HG03159 (cell line): ENCODE measurements around the gene PXDC1.
"Not testable (repeated sequence)": the region's sequence is repeated elsewhere in the genome, so short reads cannot be mapped to it uniquely, and the experiment has no call there.

Source experiments
- ATAC-seq: cut with Tn5 transposase; IDR thresholded peaks from one replicate; pipeline ENCODE4 v1.9.1; 2021; ENCODE audit warnings: mild to moderate bottlenecking, moderate library complexity; ENCODE audit not compliant: unreplicated experiment

Gene PXDC1

DNA sequence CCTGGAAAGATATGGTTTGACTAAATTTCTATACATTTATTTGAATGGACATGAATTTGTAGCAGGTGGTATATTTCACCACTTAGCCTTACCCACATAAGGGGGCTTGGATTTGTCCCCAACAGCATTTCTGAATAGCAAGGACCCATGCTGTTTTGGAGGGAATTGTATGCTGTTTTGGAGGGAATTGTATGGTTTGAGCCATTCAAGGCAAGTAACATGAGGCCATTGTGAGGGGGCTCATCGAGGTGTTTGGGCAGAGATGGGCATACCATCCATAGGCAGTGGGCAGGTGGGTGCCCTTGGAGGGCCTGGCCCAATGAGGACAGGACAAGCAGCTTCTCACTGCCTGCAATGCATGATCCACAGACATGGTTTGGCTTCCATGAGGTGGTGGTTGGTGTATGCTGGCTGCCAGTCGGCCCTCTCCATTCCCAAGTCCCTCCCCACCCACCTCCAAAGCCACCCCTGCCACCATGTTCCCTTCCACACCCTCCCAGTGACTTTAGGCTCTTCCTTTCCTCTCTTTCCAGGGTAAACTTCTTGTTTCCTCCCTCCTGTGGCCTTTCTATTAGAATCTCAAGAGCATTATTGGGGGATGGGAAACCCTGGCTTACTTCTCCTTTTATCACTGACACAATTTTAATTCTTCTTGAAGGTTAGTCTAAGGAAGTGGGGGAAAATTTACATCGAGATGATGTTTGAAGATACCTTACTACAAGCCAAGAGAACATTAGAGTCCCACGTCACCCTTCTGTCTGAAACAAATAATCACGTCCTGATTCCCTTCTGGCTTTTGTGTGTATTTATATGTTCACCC, 13.2 kb upstream of the PXDC1 start:
- no peak for ATAC-seq

DNA sequence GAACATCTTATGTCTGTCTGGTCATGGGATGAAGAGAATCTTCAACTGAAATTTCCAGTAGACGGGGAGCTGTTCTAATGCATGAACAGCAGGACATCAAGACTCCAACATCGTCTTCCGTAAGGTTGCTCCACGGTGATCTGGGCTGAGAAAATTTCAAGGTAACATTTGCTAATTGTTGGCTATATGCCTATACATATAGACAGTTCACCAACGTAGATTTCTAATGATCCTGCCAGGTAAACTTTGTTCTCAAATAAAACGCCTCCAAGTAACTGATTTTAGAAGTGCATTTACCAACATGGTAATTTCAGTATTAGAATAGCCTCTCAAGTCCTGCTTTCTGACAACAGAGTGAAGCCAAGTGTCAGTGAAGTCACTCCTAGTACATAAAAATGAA, 11.3 kb upstream of the PXDC1 start:
- no peak for ATAC-seq

DNA sequence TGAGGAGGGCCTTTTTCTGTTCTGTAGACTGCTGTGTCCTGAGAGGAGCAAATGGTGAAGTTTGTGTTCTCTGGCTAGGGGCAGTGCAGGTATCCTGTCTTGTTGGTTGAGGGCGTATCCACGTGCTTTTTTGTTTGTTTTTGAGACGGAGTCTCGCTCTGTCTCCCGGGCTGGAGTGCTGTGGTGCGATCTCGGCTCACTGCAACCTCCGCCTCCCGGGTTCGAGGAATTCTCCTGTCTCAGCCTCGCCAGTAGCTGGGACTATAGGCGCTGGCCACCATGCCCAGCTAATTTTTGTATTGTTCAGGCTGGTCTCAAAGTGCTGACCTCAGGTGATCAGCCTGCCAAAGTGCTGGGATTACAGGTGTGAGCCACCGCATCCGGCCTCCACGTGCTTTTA, 10.8 kb upstream of the PXDC1 start:
- ATAC-seq, result no peak

DNA sequence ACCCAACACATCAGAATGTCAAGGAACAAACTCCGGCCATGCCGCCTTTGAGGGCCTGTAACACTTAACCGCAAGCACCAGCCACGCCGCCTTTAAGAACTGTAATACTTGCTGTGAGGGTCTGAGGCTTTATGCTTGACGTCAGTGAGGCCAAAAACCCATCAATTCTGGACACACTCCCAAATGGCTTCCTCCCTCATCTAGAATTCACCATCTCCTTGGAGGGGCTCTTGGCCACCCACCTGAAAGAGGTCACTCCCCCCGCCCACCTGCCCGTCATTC, 10.4 kb upstream of the PXDC1 start:
- ATAC-seq, result no peak

DNA sequence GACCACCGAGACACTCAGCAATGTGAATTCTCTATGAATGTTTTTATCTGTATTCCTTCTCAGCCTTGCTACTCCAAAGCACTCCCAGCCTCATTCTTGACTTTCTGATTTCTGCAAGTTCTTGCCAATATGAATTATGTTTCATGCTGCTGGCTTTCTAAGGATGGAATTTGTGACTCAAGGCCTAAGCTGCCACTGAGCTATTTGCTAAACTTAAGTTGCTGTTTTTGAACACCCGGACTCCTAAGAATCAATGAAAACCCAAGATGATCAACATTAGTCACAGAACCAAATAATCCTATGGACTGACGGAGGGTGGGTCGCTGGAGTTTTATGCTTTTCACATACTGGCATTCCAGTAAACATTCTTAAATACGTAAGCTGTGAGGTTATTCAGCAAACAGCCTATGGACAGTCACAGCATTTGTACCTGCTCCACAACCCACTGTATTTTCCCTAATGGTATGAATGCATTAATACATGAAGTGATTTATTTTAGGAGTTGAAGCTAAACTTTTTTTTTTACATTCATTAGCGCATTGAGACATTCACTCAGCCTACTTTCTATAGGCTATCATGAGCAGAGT, 8.2 kb upstream of the PXDC1 start:
- ATAC-seq, result no peak

DNA sequence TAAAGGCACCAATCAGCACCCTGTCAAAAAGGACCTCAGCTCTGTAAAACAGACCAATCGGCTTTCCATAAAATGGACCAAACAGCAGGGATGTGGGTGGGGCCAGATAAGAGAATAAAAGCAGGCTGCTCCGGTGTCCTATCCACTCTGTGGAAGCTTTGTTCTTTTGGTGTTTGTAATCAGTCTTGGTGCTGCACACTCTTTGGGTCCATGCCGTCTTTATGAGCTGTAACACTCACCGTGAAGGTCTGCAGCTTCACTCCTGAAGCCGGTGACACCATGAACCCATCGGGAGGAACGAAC, 7.3 kb upstream of the PXDC1 start:
- no peak for ATAC-seq

DNA sequence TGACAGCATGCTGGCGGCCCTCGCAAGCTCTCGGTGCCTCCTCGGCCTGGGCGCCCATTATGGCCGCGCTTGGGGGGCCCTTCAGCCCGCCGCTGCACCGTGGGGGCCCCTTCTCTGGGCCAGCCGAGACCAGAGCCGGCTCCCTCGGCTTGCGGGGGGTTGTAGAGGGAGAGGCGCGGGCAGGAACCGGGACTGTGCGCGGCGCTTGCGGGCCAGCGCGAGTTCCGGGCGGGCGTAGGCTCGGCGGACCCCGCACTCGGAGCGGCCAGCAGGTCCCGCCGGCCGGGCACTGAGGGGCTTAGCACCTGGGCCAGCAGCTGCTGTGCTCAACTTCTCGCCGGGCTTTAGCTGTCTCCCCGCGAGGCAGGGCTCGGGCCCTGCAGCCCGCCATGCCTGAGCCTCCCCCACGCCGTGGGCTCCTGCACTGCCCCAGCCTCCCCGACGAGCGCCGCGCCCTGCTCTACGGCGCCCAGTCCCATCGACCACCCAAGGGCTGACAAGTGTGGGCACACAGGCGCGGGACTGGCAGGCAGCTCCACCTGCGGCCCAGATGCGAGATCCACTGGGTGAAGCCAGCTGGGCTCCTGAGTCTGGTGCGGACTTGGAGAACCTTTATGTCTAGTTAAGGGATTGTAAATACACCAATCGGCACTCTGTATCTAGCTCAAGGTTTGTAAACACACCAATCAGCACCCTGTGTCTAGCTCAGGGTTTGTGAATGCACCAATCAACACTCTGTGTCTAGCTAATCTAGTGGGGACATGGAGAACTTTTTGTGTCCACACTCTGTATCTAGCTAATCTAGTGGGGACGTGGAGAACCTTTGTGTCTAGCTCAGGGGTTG, 6.7 kb upstream of the PXDC1 start:
- not testable (repeated sequence) for ATAC-seq

DNA sequence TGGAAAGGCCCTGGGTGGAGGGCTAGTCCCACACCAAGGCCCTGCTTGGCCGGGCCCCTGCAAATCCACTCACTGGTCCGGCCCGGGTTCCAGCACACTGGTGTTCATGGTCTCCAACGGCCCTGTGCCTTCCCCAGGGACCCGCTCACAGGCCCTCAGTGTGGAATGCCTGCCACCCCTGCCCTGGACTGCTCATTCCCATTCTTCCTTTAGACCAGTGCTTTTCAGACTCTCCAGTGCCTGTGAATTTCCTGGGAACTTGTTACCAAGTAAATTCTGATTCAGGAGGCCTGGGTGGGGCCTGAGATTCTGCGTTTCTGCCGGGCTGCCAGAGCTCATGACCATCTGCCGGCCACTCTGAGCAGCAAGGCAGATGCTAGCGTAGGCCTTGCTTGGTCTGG, 5.7 kb upstream of the PXDC1 start:
- ATAC-seq, result no peak

DNA sequence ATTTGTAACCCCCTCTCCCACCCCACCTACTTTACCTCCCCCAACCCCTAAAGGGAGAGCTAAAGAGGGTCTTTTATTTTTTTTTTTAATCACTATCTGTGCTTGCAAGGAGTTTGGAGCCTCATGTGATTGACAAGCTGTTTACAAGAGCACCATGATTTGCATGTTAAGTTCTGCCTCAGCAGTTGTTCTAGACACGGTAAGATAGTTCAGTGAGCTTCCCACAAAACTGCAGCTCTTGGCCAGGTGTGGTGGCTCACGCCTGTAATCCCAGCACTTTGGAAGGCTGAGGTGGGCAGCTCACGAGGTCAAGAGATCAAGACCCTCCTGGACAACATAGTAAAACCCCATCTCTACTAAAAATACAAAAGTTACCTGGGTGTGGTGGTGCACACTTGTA, 5.0 kb upstream of the PXDC1 start:
- no peak for ATAC-seq

DNA sequence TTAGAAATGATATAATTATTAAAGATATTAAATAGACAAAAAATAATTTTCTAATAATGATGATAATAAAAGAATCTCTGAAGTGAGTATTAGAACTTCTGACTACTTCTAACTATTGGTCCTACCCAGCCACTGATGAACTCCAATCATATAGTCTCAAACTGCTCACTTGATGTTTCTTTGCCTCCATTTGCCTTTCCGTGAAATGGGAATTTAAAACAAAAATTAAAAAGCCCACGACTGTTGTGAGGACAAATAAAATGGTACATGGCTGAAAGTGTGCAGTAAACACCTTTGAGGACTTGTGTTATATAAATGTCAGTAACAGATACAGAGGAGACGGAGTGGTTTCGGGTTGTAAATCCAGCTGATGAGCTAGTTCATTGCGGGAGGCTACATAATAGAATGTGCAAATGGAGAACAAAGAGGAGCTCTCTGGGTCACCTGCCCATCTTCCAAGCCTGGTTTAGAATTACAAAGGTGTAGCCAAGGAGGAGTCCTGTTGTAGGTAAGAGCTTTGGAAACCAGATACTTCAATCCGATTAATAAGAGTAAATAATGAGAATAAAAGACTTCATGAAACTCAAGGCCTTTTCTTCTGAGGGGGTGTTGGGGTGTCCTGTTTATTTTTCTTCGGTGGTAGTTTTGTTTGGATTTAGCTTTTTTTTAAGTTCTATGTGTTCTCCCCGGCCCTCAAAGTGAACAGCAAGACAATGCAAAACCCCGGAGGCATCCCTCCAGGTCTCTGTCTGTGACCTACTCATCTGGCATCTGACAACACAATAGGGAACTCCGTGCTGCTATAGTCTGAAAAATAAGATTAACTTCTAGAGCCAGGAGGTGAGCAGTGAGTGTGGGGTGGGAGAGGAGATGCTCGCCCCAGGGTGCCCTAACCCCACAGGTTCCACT, 4.4 kb upstream of the PXDC1 start:
- no peak for ATAC-seq

DNA sequence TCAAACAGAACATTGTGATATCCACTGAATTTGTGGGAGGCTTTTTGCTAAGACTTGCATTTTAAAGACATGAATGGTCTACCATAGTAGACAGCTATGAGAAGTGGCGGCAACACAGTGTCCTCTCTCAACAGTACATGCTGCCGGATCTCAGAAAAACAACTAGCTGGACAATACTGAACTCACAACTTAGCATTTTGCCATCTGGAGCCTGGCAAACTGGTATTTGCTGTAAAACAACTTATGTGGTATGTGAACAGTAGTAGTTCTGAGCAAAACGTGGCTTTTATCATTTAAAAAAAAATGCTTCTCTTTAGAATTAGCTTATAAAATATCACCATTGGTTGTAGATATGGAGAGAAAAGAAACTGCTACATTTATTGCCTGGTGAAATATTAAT, 3.3 kb upstream of the PXDC1 start:
- no peak for ATAC-seq

DNA sequence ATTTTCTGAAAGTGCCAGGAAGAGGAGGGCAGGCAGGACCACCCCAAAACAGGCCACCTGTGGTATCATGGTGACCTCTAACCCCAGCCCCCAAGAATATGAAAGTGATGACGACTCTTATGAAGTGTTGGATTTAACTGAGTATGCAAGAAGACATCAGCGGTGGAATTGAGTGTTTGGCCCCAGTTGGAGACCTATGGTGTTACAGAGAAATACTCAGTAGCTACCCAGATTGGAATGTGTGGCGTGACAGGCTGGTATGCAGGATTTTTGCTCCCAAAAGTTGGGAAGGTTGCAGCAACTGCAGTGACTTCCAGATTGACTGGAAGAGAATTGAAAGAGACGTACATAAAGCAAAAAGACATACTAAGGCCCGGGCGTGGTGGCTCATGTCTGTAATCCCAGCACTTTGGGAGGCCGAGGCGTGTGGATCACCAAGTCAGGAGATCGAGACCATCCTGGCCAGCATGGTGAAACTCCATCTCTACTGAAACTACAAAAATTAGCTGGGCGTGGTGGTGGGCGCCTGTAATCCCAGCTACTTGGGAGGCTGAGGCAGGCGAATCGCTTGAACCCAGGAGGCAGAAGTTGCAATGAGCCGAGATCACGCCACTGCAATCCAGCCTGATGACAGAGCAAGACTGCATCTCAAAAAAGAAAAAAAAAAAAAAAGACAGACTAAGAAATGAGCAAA, 2.7 kb upstream of the PXDC1 start:
- ATAC-seq, result not testable (repeated sequence)

DNA sequence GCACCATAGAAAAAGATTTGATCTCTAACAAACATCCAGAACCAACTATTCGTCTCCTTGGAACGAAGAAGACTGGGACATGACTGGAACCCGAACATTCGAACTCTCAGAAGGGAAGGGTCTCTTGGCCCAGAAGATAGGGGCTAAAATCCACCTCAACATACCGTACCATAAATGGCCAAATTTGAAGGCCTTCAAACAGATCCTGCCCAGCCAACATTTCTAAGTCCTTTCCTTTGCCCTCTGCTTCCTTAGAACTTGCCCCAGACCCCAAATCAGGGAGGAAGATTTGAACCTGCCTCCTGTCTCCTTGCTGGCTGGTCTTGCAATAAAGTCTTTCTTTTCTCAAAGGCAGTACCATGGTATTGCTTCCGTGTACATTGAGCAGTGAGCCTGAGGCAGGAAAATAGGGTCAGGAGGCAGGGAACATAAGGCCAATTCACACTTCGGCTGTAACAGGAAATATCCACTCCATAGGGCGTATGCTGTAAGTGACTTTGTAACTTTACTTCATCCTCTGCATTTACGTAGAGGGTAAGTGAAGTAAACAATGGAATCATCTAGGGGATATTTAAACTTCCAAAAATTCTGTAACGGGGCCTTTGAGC, 1.8 kb upstream of the PXDC1 start:
- ATAC-seq, result no peak

DNA sequence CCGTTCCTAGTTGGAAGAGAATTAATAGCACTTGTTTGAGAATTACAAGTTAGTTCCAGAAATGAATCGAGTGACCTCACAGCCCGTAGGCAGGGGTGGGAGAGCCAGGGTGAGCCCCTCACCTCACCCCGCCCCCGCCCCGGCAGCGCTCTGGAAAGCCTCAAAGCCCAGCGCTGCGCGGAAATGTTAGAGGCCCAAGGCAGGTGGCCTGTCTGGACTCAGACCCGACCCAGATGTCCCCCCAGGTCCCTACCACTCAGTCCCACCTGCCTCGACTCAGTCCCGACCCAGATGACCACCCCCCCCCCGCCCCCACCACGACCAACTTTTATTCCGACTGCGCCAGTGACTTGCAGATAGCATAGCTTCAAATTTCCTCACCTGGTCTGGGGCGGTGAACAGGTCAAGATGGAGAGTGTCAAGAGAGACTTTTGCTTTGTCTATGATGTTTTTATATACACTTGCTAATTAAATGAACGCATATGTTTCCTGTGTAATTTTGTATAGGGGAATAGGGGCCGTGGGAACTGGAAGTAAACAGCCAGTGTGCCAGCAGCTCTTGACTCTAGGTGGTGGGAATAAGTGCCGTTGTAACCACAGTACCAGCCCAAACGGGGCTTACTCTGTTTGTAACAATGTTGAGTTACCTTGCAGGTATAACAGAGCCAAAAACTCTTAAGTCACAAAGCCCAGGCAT, 1.2 kb upstream of the PXDC1 start:
- ATAC-seq, result no peak

DNA sequence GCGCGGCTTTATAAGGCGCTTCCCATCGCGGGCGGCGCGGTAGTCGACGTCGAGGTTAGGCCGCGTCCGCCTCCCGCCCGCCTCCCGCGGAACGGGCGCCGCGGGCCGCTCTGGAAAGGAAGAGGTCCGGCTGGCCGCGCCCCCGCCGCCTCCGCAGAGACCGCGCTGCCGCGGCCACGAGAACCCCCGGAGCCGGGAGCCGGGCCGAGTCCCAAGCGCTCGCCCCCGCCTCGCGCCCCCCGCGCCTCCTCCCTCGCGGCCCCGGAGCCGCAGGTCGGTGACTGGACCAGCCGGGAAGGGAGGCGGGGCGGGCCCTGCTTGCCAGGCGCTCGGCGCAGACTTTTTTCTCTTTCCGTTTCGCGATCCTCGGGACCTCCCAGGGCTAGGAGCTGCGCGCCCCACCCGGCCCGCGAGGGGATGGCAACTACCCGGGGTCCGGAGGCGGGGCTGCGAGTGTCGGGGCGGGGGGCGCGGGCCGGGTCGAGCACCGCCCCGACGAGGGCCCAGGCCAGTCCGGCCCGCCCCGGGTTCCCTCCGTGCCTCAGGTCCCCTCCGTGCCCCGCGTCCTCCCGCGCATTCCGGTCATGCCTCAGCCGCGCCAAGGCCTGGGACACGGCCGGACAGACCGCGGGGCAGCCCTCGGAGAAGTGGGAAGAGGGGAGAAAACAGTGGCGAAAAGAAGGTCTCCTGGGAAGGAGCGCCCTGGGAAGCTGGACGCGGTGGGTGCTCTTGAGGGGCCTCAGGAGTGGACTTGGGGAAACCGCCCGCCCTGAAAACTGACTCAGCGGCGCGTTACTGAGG, 417 bp upstream of the PXDC1 start:
- peak; percentile 57 for ATAC-seq

DNA sequence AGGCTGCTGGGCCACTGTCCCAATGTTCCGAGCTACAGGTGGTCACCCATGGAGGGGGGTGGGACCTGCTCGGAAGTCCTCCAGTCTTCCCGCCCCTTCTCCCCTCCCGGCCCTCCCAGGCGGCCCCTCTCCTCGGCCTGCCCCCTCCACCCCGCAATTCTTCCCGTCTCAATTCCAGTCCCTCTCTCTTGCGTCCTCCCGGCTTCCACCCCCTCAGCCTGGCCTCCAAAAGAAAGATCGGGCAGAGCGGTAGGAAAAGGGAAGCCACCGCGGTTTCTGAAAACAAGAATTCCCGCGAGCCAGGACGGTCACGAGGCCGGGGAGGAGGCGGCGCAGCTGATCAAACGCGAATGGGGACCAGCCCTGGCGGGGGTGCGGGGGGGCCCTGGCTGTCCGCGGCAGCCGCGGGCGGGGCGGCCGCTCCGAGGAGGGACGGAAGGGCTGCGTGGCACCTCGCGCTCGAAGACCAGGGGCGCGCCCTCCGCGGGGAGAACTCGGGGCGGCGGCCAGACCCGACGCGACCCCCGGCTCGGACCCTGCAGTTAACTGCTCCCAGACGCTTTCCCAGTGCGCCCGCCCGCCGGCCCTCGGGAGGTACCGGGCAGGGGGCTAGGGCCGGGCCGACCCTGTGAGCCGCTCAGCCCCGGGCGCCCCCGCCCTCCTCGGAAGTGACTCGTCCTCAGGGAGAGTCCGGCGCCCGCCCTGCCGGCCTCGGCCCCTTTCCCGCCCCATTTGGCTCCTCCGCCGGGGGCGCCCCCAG, 1.0 kb downstream of the PXDC1 start:
- peak; percentile 4 for ATAC-seq

DNA sequence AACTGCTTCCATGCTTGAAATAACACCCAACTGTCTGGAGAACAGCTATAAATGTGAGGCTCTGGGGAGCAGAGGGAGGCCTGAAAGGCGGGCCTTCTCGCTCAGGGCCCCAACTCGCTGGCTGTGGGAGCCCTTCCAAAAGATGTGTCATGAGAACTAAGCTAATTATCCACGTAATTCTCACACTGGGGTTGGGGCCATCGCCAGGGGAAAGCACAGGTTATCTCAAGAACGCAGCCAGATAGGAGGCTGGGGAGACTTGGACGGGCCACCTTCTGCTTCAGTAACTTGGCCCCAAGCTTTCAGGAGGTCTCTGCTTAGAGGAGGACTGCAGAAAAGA, 1.6 kb downstream of the PXDC1 start:
- no peak for ATAC-seq
